NCI-H128 (cell line): ENCODE results near the gene BET1.

ENCODE experiments used
- DNase-seq: peaks from one replicate; lab custom pipeline; 2025; ENCODE audit not compliant: unreplicated experiment; lab: John Stamatoyannopoulos, UW

Gene BET1

GRCh38 chr7:94015538-94015937 is 11.4 kb upstream of the BET1 start:
- DNase-seq, result no peak

- no peak for DNase-seq
These were observed 8.6 kb upstream of the BET1 start for GRCh38 chr7:94012746-94013145.

- no peak for DNase-seq
These were observed 7.7 kb upstream of the BET1 start for GRCh38 chr7:94011714-94012353.

- DNase-seq, result no peak
These were observed 4.4 kb upstream of the BET1 start for GRCh38 chr7:94008537-94008936.

- DNase-seq, result no peak
These were observed 1.6 kb upstream of the BET1 start for GRCh38 chr7:94005753-94006152.

- no peak for DNase-seq
These were observed 620 bp downstream of the BET1 start for GRCh38 chr7:94003446-94004023.

GRCh38 chr7:94001396-94001795 is 2.8 kb downstream of the BET1 start:
- DNase-seq, result no peak

GRCh38 chr7:93997868-93998267 is 6.3 kb downstream of the BET1 start:
- DNase-seq, result no peak

GRCh38 chr7:93992421-93993110 is 11.6 kb downstream of the BET1 start:
- no peak for DNase-seq

GRCh38 chr7:93987297-93987696 is 16.9 kb downstream of the BET1 start:
- DNase-seq, result no peak

GRCh38 chr7:93985101-93985500 is 19.1 kb downstream of the BET1 start:
- DNase-seq, result no peak

- DNase-seq, result no peak
These were observed 20.1 kb downstream of the BET1 start for GRCh38 chr7:93984024-93984423.

- DNase-seq, result no peak
These were observed 22.7 kb downstream of the BET1 start for GRCh38 chr7:93981480-93981874.

- no peak for DNase-seq
These were observed 23.2 kb downstream of the BET1 start for GRCh38 chr7:93980744-93981479.

GRCh38 chr7:93977211-93977950 is 26.8 kb downstream of the BET1 start:
- DNase-seq, result no peak

- no peak for DNase-seq
These were observed 31.0 kb downstream of the BET1 start for GRCh38 chr7:93973134-93973533.

GRCh38 chr7:93972029-93972725 is 32.0 kb downstream of the BET1 start:
- no peak for DNase-seq

GRCh38 chr7:93968911-93969620 is 35.1 kb downstream of the BET1 start:
- no peak for DNase-seq

GRCh38 chr7:93964813-93965212 is 39.3 kb downstream of the BET1 start:
- no peak for DNase-seq

GRCh38 chr7:93964262-93964661 is 39.9 kb downstream of the BET1 start:
- no peak for DNase-seq
